ENCODE measurements around the gene NMT2.
"Not testable (repeated sequence)": the region's sequence is repeated elsewhere in the genome, so short reads cannot be mapped to it uniquely, and the experiment has no call there.

The NMT2 gene

DNA sequence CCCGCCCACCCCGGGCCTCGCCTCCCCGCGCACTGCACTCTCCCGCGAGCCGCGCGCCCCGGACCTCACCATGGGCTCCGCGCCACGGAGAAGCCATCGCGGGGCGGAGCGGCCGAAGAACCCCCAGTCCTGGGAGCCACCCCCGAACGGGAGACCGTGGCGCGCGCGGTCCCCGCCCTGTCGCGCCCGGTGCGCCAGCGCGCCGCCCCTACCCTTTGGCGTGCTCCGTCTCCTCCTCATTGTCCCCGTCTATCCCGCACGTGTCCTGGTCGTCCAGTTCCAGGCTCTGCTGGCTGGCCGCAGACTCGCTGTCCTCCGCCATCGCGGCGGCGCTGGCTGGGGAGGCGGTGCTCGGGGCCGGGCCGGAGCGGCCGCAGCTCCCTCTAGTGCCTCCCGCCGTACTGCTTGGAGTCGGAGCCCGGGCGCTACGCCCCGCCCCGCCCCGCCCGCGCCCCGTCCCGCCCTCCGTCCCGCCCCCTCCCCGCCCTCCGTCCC, at the start of gene NMT2:
TSS of gene NMT2 (minus strand) at position 403 of the 495 bp plus-strand sequence. CDS start at position 322, 81 bp downstream.
- peak; percentile 30 for DNase-seq

DNA sequence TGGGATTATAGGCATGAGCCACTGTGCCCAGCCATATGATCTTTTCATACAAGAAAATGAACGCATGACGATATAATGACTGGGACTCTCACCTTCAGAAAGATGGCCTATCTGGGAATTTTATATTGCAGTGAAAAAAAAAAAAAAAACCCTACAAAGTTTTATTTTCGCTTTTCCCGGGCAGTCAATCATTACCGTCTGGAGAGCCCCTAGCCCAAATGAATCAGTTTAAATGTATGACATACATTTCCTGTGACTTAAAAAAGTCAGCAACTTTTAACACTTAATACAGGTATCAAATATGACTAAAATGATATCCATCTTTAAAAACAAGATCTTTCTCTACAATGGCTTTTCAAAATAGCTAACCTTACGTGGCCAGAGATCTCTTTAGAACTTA, 48.2 kb upstream of the NMT2 start:
- no peak for DNase-seq

DNA sequence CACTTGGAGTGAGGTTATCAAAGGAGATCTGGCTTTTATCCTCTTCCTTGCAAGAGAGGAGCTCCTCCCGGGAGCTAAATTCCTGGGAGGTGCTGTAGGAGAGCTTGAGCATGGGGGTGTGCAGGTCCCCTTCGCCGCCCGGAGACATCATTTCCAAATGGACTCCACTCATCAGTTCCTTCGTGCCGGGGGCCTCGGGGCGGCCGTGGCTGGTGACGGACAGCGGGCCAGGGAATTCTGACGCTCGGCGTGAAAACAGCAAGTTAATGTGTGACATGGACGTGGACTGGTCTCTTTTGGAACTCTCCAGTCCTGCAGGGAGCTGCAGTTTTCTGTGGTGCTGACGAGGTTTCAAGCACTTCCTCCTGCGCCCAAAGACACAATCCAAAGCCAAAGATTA, 45.7 kb upstream of the NMT2 start:
- DNase-seq = no peak

DNA sequence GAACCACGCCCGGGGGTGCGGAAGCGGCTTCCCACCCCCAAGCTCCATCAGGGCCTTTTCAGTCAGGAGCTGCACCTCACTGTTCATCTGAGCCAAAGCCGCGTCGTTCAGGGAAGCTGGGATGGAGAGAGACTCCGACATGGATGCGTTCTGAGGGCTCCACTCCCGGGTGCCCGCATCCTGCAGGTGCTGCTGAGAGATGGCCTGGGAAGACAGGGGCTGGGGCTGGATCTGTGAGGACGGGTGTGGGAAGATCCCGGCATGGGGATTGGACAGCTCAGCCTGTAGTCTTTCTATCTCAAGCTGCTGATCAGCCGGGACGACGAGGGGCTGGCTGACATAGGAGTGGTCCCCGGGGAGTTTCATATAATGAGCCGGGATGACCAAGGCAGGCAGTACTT, 45.0 kb upstream of the NMT2 start:
- no peak for DNase-seq

DNA sequence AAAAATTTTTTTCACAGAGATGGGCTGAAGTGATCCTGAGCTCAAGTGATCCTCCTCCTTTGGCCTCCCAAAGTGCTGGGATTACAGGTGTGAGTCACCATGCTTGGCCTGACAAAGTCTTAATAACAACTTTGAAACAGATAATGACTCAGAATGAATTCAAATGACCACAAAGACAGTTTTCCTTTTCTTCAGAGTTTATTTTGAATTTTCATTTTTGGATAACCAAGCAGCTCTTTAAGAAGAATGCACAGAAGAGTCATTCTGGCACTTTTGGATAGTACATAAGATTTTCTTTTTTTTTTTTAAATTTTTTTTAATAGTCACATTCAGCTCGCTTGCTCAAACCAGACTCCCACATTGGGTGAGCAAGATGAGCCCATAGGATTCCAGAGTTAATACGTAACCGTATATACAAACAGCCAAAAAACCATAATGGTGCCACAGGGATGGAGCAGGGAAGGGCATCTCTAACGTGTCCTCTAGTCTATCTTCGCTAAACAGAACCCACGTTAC, 43.0 kb upstream of the NMT2 start:
- DNase-seq = no peak

DNA sequence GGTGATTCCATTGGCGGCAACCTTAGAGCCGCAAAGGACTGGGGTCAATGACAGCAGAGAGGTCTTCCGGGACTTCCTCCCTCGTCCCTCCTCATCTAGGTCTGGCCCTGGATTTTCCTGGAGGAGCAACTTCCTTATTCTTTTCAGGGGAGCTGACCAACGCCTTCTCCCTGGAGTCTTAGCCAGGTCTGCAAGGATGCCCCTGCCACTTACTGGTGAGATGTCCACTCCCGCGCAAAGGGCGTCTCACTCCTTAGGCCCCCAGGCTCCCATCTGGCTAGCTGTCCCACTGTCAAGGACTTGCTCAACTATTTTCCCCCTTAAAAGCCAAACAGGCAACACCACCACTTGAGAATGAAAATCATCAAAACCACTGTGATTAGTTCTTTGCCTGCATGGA, 42.0 kb upstream of the NMT2 start:
- no peak for DNase-seq

DNA sequence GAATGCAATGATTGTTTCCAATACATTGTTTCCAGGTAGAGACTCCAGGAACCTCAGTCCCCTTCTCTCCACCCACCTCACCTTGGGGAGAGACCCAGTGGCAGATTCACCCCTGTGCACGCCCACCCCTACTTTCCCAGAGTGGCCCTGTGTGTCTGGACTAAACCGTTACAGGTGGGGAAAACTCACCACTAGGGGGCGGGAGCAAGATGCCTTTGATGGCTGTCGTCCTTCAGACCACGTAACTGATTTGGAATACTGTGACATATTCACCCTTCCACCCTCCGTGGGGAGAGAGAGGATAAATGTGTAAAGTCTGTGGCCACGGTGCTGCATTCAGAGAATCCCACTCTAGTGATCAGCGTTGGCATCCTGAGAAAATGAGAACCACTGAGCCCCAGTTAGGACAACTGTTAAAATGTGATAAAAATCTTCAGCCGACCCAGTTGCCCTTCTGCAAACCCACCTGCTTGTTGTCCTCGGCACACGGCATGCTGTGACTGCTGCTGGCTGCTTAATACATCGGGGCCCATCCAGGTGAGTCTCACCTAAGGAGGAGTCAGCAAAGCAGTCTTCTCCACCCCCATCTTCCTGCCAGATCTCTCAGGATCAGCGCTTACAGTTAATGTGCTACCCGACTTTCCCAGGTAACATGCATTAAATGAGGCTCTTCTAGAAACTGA, 41.5 kb upstream of the NMT2 start:
- peak; percentile 16 for DNase-seq

DNA sequence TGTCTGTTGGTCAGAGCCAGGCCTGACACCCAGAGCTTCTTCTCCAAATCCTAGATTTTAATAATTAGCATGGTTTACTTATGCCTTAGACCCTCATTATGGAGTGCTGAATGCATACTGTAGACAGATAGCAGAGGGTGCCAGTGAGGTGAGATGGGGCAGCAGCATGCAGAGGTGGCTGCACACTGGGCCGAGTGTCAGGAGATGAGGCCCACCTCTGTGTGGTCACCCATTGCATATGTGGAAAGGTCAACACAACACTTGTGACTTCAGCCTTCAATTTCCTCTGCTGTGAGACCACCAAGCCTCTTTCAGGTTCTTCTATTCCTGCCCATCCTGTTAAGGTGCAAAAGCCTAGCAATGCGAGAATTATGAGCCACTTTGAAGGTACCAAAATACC, 39.7 kb upstream of the NMT2 start:
- DNase-seq = no peak

DNA sequence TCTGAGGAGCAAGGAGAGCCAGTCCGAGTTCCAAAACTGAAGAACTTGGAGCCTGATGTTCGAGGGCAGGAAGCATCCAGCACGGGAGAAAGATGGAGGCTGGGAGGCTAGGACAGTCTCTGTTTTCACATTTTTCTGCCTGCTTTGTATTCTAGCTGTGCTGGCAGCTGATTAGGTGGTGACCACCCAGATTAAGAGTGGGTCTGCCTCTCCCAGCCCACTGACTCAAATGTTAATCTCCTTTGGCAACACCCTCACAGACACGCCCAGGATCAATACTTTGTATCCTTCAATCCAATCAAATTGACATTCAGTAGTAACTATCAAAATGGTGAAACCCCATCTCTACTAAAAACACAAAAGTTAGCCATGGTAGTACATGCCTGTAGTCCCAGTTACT, 38.9 kb upstream of the NMT2 start:
- DNase-seq = not testable (repeated sequence)

DNA sequence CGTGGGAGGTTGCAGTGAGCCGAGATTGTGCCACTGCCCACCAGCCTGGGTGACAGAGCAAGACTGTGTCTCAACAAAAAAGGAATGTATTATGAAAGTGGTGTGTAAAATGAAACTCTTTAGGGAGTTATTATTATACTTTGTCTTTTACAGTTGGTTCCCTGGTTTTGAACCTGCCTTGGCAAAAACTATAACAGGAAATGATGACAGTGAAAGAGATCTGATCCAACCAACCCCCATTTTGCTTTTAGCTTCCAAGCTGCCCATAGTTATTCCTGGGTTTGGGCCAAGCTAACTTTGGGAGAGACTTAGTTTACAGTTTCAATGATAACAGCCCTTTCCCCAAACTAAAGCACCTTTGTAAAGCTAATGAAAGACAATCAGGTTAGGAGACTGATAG, 34.1 kb upstream of the NMT2 start:
- no peak for DNase-seq

DNA sequence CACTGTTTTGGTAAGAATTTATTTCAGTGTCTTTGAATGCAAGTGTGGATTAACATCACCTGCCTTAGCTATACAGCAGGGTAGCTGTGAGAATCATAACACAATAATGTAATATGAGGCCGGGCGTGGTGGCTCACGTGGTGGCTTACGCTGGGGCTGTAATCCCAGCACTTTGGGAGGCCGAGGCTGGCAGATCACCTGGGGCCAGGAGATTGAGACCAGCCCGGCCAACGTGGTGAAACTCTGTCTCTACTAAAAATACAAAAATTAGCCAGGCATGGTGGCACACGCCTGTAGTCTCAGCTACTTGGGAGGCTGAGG, 33.8 kb upstream of the NMT2 start:
- DNase-seq = not testable (repeated sequence)

DNA sequence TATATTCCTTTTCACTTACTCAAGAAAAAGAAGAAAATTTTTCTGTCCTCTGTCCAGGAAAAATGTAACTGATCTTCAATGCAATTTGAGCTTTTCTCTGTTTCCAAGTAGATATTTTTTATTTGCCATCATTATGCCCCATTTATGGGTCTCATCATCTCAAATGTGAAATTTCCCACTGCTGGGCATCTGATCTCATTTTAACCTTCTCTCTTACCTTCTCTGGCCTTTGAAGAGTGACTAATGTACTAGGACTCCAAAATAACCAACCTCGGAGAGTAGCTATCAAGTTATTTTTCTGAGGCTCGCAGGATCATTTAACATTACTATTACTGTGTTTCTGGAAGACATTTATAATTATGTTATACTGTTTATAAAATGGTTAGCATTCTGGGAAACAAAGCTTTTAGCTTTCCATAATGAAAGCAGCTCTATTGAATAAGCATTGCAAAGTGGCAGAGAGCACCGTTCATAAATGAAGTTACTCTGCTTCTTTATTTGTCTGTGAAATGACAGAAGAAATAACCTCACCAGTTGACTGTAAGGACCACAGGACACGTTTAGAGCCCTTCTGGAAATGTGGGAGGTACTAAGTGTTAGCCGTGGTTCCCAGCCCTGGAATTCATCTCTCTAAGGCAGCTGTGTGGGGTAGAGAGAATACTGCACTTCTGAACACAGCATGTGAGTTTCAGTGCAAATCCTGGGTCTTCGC, 33.3 kb upstream of the NMT2 start:
- DNase-seq = no peak

DNA sequence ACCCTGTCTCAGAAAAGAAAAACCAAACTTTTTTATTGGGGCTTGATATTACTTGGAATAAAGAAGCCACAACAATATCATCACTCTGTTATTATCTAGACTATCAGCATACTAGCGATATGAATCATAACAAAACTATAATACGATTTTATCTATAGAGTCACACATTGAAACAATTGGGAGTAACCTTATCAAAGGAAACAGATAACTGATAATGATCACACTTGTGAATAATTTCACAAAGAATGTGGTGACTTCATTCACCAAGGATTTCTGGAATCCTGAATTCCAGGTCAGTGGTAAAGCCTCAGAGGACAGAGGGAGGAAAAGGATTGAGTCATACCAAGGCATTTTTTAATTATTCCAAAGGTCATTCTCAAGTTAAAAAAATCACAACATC, 32.1 kb upstream of the NMT2 start:
- DNase-seq = no peak

DNA sequence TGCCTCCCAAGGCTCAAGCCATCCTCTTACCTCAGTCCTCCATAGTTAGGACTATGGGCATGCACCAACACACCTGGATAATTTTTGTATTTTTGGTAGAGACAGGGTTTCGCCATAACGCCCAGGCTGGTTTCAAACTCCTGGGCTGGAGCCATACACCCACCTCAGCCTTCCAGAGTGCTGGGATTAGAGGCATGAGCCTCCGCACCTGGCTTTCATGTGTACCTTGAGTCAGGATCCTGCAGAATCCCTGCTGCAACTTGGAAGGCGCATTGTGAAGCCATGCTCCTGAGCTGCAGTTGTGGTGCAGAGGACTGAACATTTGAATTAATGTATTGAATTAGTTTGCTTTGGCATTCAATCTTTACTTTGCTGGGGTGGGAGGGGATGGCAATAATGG, 29.4 kb upstream of the NMT2 start:
- DNase-seq = no peak

DNA sequence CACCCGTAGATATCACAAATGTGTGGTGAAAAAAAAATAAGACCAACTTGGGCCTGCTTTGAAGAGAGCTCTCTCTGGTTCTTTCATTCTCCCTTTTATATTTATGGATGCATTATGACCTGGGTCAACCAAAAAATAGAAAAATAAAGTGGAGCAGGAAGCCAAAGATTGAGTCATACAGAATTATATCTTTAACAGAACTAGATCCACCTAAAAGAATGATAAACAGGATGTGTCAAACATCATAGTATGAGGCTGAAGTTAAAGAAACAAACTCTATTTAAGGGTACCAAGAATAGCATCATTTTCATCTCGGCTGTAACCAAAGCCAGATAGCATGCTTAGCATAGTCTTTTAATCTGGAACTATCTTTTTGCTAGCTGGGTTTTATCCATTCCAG, 28.8 kb upstream of the NMT2 start:
- DNase-seq = no peak

DNA sequence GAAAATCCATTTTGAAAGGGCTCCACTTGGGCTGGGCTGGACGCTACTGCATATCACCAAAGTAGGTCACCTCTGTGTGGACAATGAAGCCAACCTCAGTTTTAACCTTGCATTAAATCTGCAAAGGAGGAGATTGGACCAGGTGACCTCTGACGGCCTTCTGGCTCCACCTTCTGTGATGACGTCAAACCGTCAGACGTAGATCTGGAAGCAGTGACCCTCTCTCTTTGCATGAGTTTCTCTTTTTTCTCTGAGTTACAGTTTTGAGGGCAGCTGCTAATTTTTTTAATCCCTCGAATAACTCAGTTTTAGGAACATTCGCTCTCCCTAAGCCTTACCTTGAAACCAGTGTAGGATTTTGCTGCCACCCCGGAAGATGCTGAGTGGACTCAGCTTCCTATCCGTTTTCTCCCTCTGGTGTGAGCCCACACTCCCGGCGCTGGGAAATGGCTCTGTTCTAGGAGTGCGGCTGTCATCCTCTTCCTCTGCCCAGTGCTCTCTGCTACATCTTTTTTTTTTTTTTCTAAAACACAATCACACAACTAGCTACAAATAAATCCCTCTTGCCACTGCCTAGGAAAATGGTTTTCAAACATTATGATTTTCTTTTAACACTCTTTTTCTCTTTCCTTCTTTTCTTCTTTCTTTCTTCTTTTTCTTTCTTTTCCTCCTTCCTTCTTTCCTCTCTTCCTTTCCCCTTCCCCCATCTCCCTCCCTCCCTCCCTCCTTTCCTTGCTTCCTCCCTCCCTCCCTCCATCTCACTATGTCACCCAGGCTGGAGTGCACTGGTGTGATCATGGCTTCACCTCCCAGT, 27.7 kb upstream of the NMT2 start:
- no peak for DNase-seq

DNA sequence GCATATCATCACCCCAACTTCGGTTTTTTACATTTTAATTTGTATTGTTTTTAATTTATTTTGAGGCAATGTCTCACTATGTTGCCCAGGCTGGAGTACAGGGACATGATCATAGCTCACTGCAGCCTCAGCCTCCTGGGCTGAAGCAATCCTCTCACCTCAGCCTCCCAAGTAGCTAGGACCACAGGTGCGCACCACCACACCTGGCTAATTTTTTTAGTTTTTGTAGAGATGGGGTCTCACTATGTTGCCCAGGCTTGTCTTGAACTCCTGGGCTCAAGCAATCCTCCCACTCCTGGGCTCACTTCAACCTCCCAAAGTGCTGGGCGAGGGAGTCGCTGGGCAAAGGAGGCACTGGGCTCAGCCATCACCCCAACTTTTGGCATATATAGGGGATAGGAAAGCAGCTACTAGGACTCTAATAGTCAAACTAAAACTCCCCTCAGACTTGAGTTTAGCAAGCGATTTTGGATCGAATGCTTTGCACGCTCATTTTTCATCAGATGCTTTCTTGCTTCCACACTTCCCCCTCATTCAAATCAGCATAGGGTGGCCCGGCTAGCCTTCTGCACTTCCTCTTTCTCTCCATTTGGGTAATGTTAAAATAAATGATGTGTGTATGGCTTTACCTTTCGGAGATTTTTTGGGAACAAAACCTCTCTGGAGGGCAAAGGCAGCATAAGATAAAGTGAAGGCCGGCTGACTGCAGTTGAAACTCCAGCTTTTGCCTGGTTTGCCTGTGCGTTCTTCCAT, 20.8 kb upstream of the NMT2 start:
- no peak for DNase-seq

DNA sequence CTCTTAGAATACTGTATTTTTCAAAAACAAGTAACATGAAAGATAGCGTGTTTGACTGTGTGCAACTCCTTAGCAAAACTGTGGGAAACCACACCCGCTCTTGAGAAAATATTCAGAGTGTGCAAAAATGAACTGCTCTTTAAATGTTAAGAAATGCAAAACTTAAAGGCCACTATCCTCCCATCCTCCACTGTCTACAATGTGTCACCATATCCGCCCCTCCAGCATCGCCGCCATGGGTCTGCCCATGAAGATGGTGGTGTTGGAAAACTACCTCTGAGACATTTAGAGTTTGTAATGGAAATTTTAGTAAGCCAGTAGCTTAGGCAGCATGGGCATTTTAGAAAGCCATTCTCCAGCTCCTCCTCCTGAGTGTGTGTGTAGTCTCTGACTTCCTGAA, 20.1 kb upstream of the NMT2 start:
- DNase-seq = no peak

DNA sequence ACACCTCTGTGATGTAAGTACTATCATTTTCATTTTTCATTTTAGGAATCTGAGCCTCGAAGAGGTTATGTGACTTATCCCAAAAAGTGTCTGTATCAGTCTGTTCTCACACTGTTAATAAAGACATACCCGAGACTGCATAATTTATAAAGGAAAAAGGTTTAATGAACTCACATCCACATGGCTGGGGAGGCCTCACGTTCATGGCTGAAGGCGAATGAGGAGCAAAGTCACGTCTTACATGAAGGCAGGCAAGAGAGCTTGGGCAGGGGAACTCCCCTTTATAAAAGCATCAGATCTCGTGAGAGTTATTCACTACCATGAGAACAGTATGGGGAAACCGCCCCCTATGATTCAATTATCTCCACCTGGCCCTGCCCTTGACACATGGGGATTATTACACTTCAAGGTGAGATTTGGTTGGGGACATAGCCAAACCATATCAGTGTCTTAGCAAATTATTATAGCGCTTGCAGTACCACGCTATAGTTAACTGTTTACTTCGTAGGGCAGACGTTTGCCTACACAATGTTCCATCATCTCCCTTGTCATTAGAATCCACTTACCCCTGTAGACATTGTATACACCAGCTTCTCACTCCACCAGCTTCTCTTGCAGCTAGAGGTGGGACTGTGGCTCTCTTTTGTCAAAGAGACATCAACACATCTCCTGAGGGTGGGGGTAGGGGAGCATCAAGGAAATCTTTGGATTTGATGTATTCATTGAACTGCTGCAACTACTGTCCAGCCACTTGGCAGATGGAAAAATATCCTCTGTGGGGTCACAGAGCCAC, 15.4 kb upstream of the NMT2 start:
- no peak for DNase-seq

DNA sequence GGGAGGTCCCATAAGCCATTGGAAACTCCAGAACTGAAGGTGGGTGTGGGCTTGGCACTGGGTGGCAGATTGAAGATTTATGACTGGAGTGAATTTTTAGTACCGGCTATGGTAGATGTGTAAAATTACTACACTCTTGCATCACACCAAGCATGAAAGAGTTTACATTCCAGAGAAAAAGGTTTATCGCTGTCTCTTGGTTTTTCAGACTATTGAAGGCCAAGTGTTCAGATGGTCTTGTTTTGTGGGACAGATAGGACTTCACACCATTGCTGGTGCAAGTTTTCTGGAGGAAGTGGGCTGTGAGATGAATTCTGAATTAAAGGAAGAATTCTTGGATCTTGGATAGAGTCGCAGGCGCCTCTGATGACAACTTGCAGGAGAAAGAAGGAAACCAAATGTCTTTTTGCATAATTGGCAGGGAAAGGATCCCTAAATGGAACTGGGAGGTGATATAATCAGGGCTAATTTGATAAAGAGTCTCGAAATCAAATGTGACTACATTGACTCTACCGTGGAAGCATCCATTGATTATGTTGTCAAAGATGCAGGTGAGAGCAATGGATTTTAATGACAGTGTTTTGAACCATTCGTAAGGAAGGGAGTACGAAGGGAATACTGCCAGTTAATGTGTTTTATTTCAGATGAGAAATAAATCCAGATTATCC, 14.2 kb upstream of the NMT2 start:
- DNase-seq = no peak

DNA sequence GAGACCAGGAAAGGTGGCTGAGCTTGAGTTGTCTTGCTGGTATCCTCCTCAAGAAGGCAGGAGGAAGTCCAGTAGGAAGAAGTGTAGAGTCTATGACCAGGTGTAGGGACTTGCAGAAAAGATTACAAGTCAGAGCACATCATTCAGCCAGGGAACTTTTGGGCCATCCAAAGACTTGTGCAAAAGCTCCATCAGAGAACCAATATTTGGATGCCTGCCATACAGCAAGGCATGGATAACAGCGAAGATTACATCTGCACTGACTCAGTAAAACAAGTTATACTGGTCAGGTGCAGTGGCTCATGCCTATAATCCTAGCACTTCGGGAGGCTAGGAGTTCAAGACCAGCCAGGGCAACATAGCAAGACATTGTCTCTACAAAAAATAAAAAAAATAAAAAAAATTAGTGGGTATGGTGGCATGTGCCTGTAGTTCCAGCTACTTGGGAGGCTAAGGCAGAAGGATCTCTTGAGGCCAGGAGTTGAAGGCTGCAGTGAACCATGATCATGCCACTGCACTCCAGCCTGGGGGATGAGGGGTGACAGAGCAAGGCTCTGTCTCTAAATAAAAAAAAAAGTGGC, 13.2 kb upstream of the NMT2 start:
- DNase-seq = no peak
